ENCODE data around the gene PFKL.
"Not testable (repeated sequence)": the region's sequence is repeated elsewhere in the genome, so short reads cannot be mapped to it uniquely, and the experiment has no call there.

Gene PFKL

GRCh38 chr21:44279354-44280260 is 20.2 kb upstream of the PFKL start:
- no peak for DNase-seq

- DNase-seq, result no peak
Observed at GRCh38 chr21:44281801-44282200, 18.1 kb upstream of the PFKL start.

- DNase-seq, result no peak
Observed at GRCh38 chr21:44282370-44282769, 17.5 kb upstream of the PFKL start.

GRCh38 chr21:44283211-44283785 is 16.6 kb upstream of the PFKL start:
- DNase-seq, result not testable (repeated sequence)

- DNase-seq, result no peak
Observed at GRCh38 chr21:44283948-44284347, 15.9 kb upstream of the PFKL start.

- peak; percentile 64 for DNase-seq
Observed at GRCh38 chr21:44285138-44285992, 14.5 kb upstream of the PFKL start, which contains the start of gene AIRE. Gene AIRE, plus strand, starts transcription at chr21:44285876. Its CDS starts 131 bp downstream, at chr21:44286007.

- DNase-seq, result no peak
Observed at GRCh38 chr21:44286086-44286715, 13.7 kb upstream of the PFKL start.

- no peak for DNase-seq
Observed at GRCh38 chr21:44286716-44287632, 12.9 kb upstream of the PFKL start.

- DNase-seq, result no peak
Observed at GRCh38 chr21:44288251-44289110, 11.4 kb upstream of the PFKL start.

- no peak for DNase-seq
Observed at GRCh38 chr21:44289381-44290010, 10.4 kb upstream of the PFKL start.

- no peak for DNase-seq
Observed at GRCh38 chr21:44290327-44291077, 9.4 kb upstream of the PFKL start.

- no peak for DNase-seq
Observed at GRCh38 chr21:44291078-44291935, 8.5 kb upstream of the PFKL start.

- no peak for DNase-seq
Observed at GRCh38 chr21:44291936-44292811, 7.7 kb upstream of the PFKL start.

GRCh38 chr21:44292812-44293195 is 7.0 kb upstream of the PFKL start:
- DNase-seq, result no peak

- no peak for DNase-seq
Observed at GRCh38 chr21:44293551-44294231, 6.2 kb upstream of the PFKL start.

GRCh38 chr21:44294391-44295162 is 5.3 kb upstream of the PFKL start:
- peak; percentile 48 for DNase-seq

All from fibroblast of skin of right biceps (primary cell).